Measurements from ENCODE around the gene GLIS1. TPM values are rescaled to one million over a fixed set of nuclear protein-coding genes. Genes with fewer than 3 reads are reported as not detected.

Gene GLIS1
- total RNA-seq, 2 experiments from 2014 or later: not detected

- Mint-ChIP-seq H3K27me3 (peaks cover 3% of the 10 kb centered on the region), H3K4me3 (no peak overlapping the region), H3K4me1 (peaks cover 2% of the 10 kb centered on the region), H3K9me3 (ENCODE audit: low read depth) (no peaks in the 10 kb centered on the region), H3K36me3 (no peaks in the 10 kb centered on the region), H3K27ac (no peak overlapping the region)
- ATAC-seq (no peak), DNase-seq (no peak)
- CTCF ChIA-PET: no interaction called here
Observed at GRCh38 chr1:53663529-53664300, 75.2 kb downstream of the GLIS1 start.

DNA sequence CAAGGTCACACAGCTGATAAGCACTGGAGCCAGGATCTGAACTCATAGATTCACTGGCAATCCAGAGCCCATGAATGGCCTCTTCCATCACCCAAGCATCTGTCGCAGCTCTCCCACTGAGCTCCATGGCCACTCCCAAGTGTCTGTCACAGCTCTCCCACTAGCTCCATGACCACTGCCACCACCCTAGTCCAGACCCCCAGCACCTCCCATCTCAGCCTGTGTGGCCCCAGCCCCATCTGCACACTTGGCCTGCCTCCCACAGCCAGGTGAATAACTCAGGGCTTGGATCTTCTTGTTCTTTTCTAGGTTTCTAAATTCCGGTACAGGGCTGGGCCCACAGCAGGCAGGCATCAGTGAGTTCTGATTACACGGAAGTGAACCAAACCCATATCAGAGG lies 76.0 kb downstream of the GLIS1 start:
- DNase-seq (no peak), ATAC-seq (no peak)
- Mint-ChIP-seq H3K27me3 (peaks cover 6% of the 10 kb centered on the region), H3K4me1 (peaks cover 2% of the 10 kb centered on the region), H3K9me3 (ENCODE audit: low read depth) (no peaks in the 10 kb centered on the region), H3K36me3 (no peaks in the 10 kb centered on the region), H3K27ac (no peak overlapping the region), H3K4me3 (no peak overlapping the region)
- CTCF ChIA-PET: no interaction called here

- DNase-seq: no peak
- Mint-ChIP-seq H3K4me1 (peaks cover 2% of the 10 kb centered on the region), H3K36me3 (no peaks in the 10 kb centered on the region), H3K4me3 (no peak overlapping the region), H3K27me3 (peaks cover 8% of the 10 kb centered on the region), H3K9me3 (ENCODE audit: low read depth) (no peaks in the 10 kb centered on the region), H3K27ac (no peak overlapping the region)
- no peak for ATAC-seq
- CTCF ChIA-PET: no interaction called here
Observed at GRCh38 chr1:53662169-53662568, 76.8 kb downstream of the GLIS1 start.

DNA sequence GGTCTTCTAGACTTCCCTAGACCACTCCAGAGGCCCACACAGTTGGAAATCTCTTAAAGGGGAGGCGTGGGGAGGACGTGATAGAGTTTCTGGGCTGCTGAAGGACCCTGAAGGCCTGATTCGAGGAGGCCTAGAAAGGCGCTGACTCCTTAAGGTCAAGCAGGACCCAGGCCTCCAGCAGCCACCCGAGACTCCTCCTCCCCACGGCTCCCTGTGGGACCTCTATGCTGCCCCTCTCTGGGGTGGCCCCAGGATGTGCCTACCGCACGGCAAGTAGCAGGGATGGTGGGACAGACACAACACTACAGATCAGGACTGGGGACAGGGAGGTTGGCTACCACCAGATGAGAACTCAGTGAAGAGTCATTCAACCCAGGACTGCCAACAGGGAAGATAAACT lies 77.5 kb downstream of the GLIS1 start:
- peaks cover 8% of the 10 kb centered on the region for H3K27me3 Mint-ChIP-seq
- no peak overlapping the region for H3K4me3 Mint-ChIP-seq
- no peak for ATAC-seq
- H3K4me1 Mint-ChIP-seq: peaks cover 2% of the 10 kb centered on the region
- CTCF ChIA-PET: no interaction called here
- no peaks in the 10 kb centered on the region for H3K9me3 Mint-ChIP-seq (ENCODE audit: low read depth)
- H3K36me3 Mint-ChIP-seq: no peaks in the 10 kb centered on the region
- no peak for DNase-seq
- H3K27ac Mint-ChIP-seq: no peak overlapping the region

GRCh38 chr1:53660666-53661065 lies 78.3 kb downstream of the GLIS1 start:
- Mint-ChIP-seq H3K36me3 (no peaks in the 10 kb centered on the region), H3K9me3 (ENCODE audit: low read depth) (no peaks in the 10 kb centered on the region), H3K27me3 (peaks cover 12% of the 10 kb centered on the region), H3K4me3 (no peak overlapping the region), H3K4me1 (peaks cover under 1% of the 10 kb centered on the region), H3K27ac (no peak overlapping the region)
- CTCF ChIA-PET: no interaction called here
- no peak for DNase-seq
- ATAC-seq: no peak

DNA sequence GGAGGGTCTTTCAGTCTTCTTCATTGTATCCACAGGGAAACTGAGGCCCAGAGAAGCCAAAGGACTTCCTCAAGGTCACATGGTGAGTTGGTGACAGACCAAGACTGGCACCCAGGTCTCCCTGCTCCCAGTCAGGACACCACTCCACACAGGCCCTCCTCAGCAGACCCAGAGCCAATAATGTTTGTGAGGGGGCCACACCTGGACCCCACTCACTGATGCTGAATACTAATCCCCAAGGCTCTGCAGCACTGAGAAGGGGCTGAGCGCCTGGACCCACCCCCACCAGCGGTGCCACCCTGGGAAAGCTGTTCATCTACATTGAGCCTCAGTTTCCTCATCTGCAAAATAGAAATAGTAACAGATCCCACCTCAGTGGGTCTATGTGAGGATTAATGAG lies 79.5 kb downstream of the GLIS1 start:
- Mint-ChIP-seq H3K4me3 (no peak overlapping the region), H3K9me3 (ENCODE audit: low read depth) (no peaks in the 10 kb centered on the region), H3K27me3 (peaks cover 16% of the 10 kb centered on the region), H3K27ac (no peak overlapping the region), H3K4me1 (no peaks in the 10 kb centered on the region), H3K36me3 (no peaks in the 10 kb centered on the region)
- ATAC-seq: no peak
- CTCF ChIA-PET: no interaction called here
- no peak for DNase-seq

DNA sequence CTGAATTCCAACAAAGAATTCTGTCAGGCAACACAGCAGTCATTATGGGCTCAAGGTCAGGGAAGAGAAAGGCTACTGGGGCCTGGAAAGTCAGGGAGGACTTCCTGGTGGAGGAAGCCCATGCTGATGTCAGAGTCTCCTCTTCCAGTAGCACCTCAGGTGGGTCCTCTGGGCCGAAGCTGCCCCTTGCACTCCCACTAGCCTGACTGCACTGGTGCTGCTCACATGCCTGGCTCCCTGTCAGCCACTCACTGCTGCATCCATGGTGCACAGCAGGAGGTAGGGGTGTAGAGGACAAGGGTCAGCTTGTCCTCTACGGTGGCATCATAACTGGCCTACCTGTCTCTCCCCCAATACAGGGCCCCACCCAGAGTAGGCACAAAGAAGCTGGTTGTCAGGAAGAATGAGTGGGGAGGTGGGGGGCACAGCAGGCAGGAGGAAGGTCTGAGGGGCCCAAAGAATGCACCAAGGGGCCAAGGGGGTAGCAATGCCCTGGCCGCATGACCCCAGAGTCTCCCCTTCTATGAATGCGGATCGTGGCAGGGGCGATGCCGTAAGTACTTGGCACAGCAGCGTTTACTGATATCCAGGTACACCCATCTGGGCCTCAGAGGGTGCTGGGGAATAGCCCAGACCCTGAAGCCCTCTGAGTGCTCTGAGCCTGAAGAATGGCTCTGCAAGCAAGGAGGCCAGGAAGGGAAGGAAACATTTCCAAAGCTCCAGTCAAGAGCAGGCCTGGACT lies 80.3 kb downstream of the GLIS1 start:
- H3K9me3 Mint-ChIP-seq (ENCODE audit: low read depth): no peaks in the 10 kb centered on the region
- CTCF ChIA-PET: no interaction called here

DNA sequence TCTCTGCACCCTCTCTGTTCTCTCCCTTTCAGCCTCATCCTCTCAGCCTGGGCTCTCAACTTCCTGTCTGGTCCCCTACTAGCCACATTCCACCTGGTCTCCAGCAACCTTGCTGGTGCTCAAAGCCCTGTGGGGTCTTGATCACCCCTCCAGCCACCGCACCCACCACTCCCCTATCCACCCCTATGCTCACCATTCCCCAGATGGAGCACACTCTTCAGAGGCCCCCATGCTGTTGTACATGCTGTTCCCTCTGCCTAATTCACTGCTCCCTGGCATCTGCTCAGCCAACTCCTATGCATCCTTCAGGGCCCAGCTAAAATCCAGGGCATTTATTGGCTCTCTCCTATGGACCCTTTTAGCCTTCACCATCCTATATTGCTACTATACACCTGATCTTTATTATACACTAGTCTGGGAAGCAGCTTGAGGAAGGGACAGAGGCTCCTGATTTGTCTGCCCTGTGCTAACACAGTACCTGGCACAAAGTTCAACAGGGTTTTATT lies 81.0 kb downstream of the GLIS1 start:
- ATAC-seq (no peak), DNase-seq (no peak)
- CTCF ChIA-PET: no interaction called here
- Mint-ChIP-seq H3K27me3 (peaks cover 16% of the 10 kb centered on the region), H3K4me3 (no peak overlapping the region), H3K9me3 (ENCODE audit: low read depth) (no peaks in the 10 kb centered on the region), H3K36me3 (no peaks in the 10 kb centered on the region), H3K4me1 (no peaks in the 10 kb centered on the region), H3K27ac (no peak overlapping the region)

More for the DNA sequence above, 80.3 kb downstream of the GLIS1 start:
- Mint-ChIP-seq H3K27me3 (peaks cover 16% of the 10 kb centered on the region), H3K27ac (no peak overlapping the region), H3K36me3 (no peaks in the 10 kb centered on the region), H3K4me1 (no peaks in the 10 kb centered on the region), H3K4me3 (no peak overlapping the region)
- no peak for ATAC-seq
- DNase-seq: no peak

GRCh38 chr1:53657531-53657805 lies 81.5 kb downstream of the GLIS1 start:
- Mint-ChIP-seq H3K4me1 (no peaks in the 10 kb centered on the region), H3K36me3 (no peaks in the 10 kb centered on the region), H3K27ac (no peak overlapping the region), H3K9me3 (ENCODE audit: low read depth) (no peaks in the 10 kb centered on the region), H3K4me3 (no peak overlapping the region), H3K27me3 (peaks cover 16% of the 10 kb centered on the region)
- no peak for ATAC-seq
- DNase-seq: no peak
- CTCF ChIA-PET: no interaction called here

DNA sequence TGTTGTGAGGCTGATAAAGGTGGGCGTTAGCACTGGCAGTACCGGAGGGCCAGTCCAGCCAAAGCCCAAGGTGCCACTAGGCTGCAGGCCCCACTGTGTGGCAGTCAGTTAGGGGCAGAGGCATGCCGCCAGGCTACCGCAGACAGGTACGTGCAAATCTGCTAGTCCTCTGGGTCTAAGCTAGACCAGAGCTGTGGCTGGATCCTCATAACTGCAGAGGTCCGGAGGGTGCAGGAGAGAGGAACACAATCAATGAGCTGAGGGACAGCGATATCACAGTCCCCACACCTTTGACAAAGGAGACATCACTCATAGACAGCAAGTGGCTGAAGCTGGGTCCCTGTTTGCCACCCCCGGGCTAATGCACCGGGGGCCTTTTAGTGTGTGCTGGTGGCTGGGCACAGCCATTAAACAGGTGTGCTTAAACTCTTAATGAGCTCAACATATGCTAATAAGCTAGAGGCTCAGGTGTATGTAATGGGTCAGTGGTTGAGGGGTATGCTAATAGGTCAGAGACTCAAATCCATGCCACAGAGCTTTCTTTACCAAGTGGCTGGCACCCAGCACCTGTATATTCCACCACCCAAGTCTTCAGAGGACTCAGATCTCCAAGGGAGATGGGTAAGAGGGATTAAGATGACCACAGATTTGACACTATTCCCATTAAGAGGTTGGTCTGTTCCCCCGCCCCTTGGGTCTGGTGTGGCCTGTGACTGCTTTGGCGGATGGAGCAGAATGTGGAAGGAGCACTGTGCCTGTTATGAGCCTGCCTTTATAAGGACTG lies 82.0 kb downstream of the GLIS1 start:
- Mint-ChIP-seq H3K36me3 (no peaks in the 10 kb centered on the region), H3K27ac (no peak overlapping the region), H3K4me3 (no peak overlapping the region), H3K27me3 (peaks cover 16% of the 10 kb centered on the region), H3K9me3 (ENCODE audit: low read depth) (no peaks in the 10 kb centered on the region), H3K4me1 (no peaks in the 10 kb centered on the region)
- no peak for ATAC-seq
- DNase-seq: no peak
- CTCF ChIA-PET: interaction anchor here (0.6 kb wide), 1 partner anchor 303 kb away, joined by 3 read pairs; no protein-coding TSS in a partner anchor

- DNase-seq (no peak), ATAC-seq (no peak)
- no peaks in the 10 kb centered on the region for H3K4me1 Mint-ChIP-seq
- H3K27me3 Mint-ChIP-seq: peaks cover 16% of the 10 kb centered on the region
- no peak overlapping the region for H3K4me3 Mint-ChIP-seq
- H3K36me3 Mint-ChIP-seq: no peaks in the 10 kb centered on the region
- CTCF ChIA-PET: interaction anchor here (0.6 kb wide), 1 partner anchor 304 kb away, joined by 3 read pairs; no protein-coding TSS in a partner anchor
- no peaks in the 10 kb centered on the region for H3K9me3 Mint-ChIP-seq (ENCODE audit: low read depth)
- H3K27ac Mint-ChIP-seq: no peak overlapping the region
Observed at GRCh38 chr1:53655931-53656746, 82.8 kb downstream of the GLIS1 start.

DNA sequence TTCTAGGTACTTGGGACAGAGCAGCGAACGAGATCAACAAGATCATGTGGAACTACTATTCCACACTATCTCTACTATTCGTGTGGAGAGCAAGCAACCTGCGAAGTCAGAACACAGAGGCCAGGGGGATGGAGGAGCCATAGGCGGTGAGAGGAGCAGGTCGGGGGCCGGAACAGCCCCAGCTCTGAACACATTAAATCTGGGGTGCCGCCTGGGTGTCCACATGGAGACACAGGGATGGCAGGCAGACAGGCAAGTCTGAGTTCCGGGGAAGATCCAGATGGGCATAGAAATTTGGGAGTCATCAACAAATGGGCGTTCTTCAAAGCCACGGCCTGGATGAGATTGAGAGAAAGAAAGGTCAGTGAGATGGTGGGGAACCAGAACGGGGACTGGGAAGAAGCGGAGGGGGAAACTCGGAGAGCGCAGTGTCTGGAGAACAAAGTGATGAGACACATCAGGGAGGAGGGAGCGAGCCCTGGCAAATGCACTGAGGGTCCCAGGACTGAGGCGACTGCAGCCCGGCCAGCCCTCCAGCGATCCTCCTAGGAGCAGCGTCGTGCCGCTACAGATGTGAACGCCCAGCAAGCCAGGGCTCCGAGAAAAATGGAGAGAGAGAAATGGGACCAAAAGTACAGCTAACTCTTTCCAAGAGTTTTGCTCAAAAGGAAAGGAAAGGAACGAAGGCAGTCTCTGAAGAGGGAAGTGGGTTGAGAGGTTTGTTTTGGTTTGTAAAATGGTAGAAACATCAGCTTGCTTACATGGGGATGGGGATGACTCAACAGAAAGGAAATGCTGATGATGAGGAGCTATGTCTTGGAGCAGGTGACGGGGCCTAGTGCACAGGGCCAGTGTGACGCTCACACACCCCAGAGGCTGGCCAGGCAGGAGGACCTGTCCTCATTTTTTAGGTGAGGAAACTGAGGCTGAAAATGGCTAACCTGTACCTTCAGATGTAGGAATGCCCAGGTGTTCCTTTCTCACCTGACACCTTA lies 84.5 kb downstream of the GLIS1 start:
- CTCF ChIA-PET: no interaction called here
- H3K27ac Mint-ChIP-seq: no peak overlapping the region
- peaks cover 20% of the 10 kb centered on the region for H3K27me3 Mint-ChIP-seq
- no peaks in the 10 kb centered on the region for H3K9me3 Mint-ChIP-seq (ENCODE audit: low read depth)
- no peaks in the 10 kb centered on the region for H3K4me1 Mint-ChIP-seq
- ATAC-seq (no peak), DNase-seq (no peak)
- H3K36me3 Mint-ChIP-seq: no peaks in the 10 kb centered on the region
- no peak overlapping the region for H3K4me3 Mint-ChIP-seq
